Suppressor macrophage (primary cell): ENCODE data around the gene ALDH8A1.
A peak's percentile ranks its signal among the peaks of the same experiment; 100 is the strongest.

Experiments
- DNase-seq, 4 experiments: peaks; one replicate each; pipeline ENCODE4 v3.0.0-alpha.2; 2020 to 2022
- total RNA-seq, 17 experiments: gene quantifications; one replicate each; lab custom pipeline; 2026; ENCODE audit warnings: mixed read lengths in 6 of 17, inconsistent platforms in 3 of 17; lab: John Stamatoyannopoulos, UW

The ALDH8A1 gene, protein sequence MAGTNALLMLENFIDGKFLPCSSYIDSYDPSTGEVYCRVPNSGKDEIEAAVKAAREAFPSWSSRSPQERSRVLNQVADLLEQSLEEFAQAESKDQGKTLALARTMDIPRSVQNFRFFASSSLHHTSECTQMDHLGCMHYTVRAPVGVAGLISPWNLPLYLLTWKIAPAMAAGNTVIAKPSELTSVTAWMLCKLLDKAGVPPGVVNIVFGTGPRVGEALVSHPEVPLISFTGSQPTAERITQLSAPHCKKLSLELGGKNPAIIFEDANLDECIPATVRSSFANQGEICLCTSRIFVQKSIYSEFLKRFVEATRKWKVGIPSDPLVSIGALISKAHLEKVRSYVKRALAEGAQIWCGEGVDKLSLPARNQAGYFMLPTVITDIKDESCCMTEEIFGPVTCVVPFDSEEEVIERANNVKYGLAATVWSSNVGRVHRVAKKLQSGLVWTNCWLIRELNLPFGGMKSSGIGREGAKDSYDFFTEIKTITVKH
- 0.05 to 1.5 (median 0.21) reads per million in 17 experiments for total RNA-seq

DNA sequence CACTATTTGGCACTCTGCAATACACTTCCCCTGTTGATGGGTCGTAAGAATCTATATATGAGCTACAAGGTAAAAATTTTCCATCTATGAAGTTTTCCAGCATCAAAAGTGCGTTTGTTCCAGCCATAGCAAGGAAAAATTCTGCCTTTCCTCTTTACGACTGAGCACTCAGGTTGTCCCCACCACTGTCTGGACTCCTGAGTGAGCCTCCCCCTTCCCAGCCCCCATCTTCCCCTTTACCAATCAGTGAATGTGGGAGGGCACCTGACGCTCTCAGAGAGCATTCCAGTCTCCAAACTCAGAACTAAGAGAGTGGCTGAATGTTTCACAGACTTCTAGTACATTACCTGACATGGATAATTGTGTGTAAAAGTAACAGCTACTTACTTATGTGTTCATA, at the start of gene ALDH8A1:
Gene ALDH8A1 (minus strand): TSS at position 175 of the 400 bp plus-strand sequence. CDS start 48 bp downstream, at position 127.
- no peak for DNase-seq

DNA sequence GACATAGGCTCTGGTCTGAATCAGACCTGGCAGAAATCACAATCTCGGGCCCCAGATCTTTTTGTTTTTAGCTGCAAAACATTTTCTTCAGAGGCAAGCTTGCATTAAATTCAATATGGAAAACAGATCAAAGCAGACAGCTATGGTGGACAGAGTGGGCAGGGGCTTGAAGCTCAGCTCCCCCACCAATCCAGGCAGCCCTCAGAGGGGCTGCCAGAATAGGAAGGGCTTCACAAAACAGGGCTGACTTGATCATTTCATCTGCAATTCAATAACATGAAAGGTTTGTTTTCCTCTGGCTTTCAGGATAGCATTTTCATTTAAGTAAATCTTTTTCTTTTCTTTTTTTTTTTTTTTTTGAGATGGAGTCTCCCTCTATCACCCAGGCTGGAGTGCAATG, 49.2 kb upstream of the ALDH8A1 start:
- DNase-seq: no peak

DNA sequence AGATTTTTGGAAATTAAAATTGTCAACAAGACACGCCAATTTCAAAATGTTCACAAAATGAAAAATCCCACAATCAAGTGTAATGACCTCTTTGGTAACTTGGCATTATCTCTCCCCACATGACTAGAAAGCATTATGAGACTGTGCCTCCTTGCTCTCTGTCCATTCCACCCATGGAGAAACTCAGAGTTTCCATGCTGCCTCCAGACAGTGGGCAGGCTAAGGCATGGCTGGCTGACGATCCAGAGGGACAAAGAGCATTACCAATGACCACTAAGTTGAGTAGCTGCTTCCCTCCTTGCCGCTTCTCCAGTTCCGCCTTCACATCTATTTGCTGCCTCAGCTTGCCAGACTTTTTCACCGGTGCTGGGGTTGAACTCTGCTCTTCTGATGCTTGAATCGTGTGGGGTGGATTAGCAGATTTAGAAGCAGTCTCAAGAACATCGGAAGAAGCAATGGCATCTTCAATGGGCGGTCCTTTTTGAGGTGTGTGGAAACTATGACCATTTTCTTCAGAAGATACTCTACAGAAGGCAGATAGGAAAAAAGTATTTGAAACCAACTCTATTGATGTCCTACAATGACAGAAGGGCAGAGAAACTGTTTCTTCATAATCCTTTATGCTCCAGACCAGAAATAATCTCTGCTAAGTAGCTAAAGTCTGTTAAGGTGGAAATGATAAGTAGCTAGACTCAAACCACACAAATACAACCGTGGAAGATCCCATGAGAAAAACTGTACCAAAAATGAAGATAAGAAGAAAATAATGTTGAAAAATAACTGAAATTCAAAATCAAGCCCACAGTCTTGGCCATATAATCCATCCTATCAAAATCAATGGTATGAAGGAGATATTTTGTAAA, 47.5 kb upstream of the ALDH8A1 start:
- DNase-seq: no peak

DNA sequence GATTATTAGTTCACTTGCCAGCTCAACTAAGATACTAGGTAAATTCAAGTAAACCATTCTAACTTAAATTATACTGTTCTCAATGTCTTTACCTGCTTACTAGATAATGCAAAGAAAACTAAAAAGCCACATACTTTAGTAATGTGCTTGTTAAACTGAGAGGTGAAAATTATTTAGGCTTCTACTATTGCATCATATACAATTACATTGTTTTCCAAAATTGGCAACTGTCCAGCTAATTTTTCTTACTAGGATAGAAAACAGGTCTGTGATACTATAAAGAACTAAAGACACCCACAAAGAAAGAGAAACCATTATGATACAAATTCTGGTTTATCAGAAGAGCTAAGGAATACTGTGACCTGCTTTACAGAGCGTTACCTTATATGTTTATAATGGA, 45.6 kb upstream of the ALDH8A1 start:
- DNase-seq: no peak

DNA sequence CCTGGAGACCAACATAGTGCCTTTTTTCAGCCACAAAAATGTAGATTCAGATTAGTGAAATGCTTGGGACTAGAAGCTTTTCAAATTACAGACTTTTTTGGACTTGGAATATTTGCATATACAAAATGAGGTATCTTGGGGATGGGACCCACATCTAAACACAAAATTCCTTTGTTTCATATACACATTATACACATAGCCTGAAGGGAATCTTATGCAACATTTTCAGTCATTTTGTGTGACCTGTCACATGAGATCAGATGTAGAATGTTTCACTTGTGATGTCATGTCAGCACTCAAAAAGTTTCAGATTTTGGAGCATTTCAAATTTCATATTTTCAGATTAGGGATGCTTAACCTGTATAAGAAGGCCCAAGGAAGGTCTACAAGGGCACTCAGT, 44.5 kb upstream of the ALDH8A1 start:
- DNase-seq: peak in 1 of 4 experiments; percentile 7

DNA sequence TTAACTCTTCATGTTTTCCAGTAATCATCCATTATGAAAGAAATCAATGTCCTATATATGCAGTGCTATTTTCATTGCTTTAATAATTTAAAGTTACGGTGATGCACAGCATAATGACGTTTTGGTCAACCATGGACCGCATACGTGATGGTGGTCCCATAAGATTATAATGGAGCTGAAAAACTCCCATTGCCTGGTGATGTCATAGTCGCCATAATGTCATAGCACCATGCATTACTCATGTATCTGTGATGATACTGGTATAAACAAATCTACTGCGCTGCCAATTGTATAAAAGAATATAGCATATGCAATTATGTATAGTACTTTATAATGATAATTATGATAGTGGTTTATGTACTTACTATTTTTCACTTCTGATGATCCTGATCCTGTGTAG, 42.3 kb upstream of the ALDH8A1 start:
- DNase-seq: no peak

DNA sequence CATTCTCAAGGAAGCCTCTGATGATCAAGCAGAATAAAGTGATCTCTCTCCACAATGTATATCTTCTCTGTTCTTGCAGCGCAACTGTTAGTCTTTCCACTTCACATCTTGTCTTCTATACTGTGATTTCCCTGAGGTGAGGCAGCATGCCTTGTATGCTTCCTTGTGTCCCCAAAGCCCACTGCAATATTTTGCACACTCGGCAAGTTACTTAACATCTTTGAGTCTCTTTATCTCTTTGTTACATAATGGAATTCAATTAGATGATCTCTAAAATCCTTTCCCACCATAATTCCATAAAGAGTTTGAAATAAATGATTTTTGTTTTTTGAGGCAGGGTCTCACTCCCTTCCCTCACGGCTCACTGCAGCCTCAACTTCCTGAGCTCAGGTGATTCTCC, 40.4 kb upstream of the ALDH8A1 start:
- no peak for DNase-seq

DNA sequence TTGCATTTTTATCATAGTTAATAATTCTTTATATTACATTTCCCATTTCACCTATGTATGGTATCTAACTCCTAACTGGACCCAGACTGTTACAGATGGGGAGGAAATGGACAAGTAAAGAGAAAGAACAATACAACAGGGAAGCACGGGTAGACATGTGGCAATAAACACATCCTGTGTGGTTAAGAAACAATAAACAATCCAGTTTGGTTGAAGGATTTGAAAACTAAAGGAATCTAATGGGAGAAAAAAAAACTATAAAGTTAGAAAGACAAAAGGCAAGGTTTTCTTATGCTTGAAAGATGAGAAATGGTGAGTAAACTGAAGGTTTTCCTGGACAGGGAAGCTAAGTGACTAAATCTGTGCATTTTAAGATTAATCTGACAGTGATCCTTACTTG, 34.9 kb upstream of the ALDH8A1 start:
- DNase-seq: no peak

DNA sequence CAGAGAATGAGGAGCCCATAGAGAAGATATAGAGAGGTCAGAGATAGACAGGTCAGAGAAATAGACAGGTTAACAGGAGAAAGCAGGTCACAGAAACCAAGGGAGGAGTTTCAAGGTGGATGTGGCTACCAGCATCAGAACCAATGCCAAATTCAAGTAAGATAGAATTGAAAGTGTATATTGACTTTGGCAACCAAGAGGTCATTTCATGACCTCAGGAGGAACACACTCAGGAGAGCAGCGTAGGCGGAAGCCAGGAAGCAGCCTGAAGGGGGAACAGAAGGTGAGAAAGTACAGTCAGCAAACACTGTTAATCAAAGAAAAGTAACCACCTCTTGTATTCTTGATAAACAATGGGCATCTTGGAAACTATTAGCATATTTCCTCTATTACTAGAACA, 33.9 kb upstream of the ALDH8A1 start:
- DNase-seq: no peak

DNA sequence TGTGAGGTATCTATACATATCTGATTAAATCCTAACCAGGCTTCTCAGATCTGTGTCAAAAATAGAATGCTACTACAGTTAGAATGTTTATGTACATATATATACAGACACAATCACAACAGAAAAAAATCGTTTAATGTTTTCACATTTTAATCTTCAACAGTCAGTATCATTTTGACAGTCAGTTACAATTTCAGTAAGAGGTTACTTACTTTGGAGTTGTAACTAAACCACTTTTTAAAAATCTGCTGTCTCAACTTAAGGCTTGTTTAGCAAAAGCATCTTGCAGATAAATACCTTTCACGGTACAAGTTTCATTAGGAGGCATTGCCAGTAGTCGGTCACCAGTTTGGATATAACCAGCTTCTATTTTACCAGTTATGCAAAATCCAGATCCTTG, 32.3 kb upstream of the ALDH8A1 start:
- no peak for DNase-seq

DNA sequence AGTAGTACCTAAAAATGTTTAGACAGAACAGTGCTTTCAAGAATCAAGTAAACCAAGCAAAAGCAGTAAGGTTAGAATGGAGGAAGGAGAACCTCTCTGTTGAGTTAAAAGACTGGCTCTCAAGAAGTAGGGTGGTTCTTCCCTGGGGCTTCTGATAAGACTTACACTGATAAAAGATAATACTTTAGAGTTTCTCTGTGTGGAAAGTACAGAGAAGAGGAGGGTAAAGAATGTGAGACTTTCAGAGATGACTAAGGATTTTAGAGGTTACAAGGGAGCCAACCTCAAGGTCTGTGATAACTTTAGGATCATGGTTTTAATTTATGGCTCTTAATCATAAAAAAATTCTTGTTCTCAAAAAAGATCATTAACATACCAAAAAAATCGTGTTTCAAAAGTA, 30.9 kb upstream of the ALDH8A1 start:
- no peak for DNase-seq

DNA sequence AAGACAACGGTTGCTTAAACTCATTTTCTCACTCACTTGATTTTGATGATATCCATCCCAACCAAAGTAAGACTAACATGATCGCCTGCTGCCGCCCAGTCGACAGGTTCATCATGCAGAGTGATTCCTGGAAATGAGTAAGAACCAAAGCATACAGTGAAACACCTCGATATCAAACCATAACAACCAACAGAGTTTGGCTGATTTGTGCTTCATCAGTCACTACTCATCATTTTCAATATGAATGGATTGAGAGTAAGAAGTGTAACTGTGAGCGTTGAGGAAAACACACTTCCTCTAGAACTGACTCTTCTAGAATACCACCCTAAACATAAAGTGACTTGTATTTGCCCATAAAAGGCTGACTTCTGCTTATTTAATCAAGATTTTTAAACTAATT, 29.2 kb upstream of the ALDH8A1 start:
- no peak for DNase-seq

DNA sequence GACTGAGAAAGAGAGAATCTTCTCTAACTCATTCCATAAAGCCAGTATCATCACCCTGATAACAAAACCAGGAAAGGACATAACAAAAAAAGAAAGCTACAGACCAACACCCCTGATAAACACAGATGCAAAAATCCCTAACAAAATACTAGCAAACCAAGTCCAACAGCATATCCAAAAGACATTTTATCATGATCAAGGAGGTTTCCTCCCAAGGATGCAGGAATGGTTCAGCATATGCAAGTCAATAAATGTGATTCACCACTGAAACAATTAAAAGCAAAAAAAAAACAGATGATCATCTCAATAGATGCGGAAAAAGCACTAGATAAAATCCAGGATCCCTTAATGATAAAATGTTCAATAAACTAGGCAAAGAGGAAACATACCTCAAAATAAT, 24.5 kb upstream of the ALDH8A1 start:
- no peak for DNase-seq

DNA sequence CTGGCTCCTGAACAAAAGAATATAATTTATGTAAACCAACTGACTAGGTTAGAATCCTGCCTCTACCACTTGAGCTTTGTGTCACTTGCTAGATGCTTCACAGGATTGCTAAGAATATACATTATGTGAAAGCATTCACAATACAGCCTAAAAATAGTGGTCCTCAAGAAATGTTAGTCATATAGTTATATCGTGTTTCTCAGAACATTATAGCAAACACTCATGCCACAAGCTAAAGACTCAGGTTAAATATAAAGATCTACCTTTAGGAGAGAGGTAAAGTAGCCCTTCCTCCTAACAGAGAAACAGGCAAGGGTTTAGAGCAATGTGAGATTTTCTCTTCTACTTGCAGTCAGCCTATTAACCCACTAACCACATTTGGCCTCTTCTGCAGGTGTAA, 17.8 kb upstream of the ALDH8A1 start:
- no peak for DNase-seq

DNA sequence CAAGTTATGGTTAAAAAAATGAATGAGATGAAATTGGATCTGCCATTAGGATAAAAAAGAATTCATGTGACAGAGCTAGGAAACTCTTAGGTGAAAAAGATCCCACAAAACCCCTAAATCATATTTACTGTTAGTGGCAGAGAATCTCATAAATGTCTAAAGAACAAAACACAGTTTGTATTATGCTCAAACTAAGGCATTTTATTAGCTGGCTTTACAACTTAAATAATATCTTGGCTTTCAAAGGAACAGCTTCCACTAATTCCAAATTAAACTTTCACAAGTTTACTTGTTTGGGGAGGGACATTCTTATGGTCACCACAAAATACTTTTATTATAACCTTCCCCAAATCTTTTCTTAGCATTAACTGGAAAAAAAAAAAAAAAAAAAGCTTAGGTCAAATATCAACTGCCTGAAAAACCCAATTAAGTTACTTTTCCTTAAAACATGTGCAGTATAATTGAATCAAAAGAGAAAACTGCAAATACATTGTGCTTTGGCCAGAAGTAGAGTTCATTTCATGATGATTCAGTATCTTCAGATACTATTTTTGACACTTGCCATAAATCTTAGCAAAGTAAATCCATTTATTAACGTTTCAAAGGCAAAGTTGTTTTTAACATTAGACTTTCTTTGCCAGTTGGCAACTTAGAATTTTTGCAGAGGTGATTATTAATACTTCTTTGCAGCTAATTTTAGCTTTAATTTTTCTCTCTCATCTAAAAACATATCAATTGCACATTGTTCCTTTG, 14.7 kb upstream of the ALDH8A1 start:
- no peak for DNase-seq

DNA sequence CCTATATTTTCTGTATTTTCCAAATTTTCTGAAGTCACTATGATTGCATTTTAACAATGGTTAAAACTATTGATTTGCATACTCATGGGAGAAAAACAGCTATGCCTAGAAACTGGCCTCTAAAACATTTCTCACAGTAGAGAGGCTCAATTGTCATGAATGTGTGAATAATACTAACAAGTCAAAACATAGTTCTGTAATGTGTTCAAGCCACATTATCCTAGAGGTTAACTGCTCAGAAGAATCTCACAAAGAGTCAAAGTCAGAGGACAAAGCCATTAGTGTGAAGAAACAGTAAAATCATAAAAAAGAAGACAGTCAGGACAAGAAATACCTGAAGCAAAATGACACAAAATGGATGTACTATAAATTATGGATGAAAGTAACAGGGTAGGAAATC, 12.5 kb upstream of the ALDH8A1 start:
- no peak for DNase-seq

DNA sequence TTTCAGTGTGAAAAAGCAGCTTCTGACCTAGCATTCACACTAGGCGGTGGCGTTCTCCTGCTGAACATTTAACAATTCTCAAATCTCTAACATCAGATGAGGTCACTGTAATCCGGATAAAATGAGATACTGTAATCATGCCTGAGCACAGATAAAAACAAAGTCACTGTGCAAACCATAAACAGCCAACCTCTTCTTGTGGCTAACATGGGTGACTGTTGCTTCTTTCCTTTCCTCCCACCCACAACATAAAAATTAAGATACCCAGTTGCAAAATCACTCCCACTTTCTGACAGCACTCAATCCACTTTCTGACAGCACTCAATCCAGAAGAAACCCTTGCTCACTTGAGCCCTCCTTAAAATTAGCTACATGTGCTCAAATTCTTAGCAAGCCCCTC, 11.5 kb upstream of the ALDH8A1 start:
- DNase-seq: no peak

DNA sequence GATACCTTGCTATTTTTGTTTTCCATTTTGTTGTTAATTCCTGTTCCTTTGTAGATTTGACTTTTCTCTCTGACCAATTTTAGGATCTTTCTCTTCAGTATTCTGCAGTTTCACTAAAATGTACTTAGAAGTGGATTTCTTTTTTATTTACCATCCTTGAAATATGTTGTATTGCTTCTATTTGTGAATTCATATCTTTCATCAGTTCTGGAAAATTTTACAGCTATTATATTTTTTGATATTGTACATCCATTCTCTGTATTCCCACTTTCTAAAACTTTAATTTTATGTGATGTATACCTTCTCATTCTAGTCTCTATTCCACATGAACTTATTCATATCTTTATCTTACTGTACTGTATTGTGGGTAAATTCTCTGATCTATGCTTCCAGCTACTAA, 9.7 kb upstream of the ALDH8A1 start:
- DNase-seq: no peak

DNA sequence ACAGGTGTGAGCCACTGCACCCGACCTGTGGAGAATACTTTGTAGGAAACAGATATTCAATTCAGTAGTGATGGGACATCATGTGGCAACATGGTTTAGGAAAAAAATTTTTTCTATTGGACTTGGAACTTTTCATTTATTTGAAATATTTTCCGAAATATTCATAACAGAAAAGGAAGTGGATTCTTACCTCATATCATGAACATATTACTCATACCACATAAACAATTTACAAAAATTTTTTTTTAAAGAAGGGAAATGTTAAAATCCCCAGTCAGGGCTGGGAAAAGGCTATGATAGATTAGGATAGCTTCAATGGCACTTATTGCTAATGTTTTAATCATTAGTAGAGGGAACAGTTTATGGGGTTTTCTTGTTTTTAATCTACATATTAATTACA, 6.8 kb upstream of the ALDH8A1 start:
- DNase-seq: peak in 2 of 4 experiments; percentile 2 to 7

DNA sequence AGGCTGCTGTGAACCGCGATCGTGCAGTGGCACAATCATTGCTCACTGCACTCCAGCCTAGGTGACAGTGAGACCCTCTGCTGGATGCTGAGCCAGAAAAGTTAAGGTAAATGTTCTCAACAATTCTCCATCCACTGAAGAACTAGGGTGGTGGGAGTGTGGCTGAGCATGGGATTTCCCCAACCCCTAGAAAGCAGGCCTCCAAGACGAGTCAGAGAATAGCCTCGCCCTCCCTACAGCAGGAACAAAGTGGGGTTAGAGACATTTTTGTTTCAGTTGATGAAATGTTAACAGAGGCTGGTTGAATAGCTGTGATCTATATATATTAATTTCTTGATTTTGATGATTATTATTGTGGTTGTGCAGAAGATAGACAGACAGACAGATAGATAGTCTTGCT, 6.1 kb upstream of the ALDH8A1 start:
- no peak for DNase-seq

DNA sequence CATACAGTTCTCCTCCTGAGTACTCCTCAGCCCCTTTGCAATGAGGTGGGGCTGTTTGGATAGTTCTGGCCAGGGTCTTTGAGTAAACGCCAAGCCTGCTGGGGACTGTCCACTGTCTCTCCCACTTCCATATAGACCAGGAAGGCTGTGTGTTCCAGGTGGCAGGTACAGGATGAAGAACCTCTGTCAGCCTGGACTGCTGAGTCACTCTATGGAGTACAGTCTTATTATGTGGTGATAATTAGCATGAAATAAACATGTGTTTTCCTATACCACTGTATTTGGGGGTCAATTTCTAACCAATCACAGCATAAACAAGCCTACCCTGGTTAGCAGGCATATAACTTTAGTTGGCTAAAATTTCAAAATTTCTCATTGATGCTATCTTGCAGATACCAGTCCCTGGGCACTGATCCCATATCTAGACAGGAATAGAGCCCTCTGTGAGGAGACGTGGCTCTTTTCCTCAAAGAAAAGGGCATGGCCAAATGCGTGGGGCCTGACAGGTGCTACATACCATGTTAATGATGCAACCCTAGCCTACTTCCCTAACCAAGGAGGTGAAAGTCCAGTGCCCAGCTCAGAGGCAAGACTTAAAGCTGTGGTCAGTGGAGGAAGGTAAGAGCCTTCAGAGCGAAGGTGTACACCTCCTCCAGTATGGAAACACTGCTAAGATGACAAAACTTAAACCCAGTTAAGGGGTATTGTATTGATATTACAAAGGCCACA, 4.5 kb upstream of the ALDH8A1 start:
- DNase-seq: no peak
